Stimulated activated CD8-positive, alpha-beta memory T cell treated with anti-CD3 and anti-CD28 coated beads, Interleukin-2, amount 100 ng/mL, for 48 hours (primary cell): Measurements from ENCODE around the gene NAXD.
"Not testable (repeated sequence)": the region's sequence is repeated elsewhere in the genome, so short reads cannot be mapped to it uniquely, and the experiment has no call there.

Experiments
- DNase-seq, 2 donors: peaks; one replicate each; pipeline ENCODE4 v3.0.0-alpha.2; 2020; ENCODE audit warnings: low read depth in 2 of 2

Gene NAXD

DNA sequence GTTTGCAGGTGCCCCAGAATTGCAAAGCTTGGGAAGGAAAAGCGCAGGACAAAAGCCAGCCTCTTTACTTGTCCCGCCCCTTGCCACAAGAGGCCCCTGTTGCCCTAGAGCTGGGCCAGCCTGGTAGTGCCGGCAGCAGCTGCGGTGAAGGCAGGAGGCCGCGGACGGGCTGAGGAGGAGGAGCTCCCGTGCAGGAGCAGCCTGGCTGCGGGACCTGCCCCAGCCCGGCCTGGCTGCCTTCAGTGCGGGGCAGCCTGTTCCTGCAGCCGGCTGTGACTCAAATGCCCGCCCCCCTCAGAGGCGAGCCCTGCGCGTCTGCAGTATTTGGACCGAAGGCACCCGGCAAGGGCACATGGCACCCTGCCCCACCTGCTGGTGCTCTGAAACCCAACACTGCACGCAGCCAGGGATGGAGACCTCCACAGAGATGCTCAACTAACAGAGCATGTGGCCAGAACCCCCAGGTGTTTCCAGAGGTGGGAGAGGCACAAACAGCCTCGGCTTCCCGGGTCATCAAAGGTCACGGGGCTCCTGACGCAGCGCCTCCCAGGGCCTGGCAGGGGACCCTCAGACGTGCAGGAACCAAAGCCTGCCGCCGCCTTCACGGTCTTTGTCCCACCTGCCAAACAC, 29.7 kb downstream of the NAXD start:
- peak in 1 of 2 donors; percentile 26 for DNase-seq

DNA sequence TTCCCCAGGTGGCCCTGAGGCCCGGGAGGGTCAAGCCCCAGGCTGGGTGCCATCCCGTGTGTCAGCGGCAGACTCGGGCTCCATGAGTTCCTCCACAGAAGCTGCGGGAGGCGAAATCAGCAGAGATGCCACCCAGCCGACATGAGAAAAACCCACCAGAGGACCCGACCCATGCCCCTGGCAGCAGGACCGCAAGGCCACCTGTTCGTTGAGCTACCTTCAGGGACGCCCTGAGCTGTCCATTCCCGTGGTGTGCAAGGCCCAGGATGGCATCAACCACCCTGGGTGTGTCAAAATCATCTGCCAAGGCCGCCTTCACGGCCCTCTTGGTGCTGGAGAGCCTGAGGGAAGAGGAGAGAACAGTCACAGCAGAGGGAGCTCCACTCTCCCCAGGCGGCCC, 30.4 kb downstream of the NAXD start:
- DNase-seq: no peak

DNA sequence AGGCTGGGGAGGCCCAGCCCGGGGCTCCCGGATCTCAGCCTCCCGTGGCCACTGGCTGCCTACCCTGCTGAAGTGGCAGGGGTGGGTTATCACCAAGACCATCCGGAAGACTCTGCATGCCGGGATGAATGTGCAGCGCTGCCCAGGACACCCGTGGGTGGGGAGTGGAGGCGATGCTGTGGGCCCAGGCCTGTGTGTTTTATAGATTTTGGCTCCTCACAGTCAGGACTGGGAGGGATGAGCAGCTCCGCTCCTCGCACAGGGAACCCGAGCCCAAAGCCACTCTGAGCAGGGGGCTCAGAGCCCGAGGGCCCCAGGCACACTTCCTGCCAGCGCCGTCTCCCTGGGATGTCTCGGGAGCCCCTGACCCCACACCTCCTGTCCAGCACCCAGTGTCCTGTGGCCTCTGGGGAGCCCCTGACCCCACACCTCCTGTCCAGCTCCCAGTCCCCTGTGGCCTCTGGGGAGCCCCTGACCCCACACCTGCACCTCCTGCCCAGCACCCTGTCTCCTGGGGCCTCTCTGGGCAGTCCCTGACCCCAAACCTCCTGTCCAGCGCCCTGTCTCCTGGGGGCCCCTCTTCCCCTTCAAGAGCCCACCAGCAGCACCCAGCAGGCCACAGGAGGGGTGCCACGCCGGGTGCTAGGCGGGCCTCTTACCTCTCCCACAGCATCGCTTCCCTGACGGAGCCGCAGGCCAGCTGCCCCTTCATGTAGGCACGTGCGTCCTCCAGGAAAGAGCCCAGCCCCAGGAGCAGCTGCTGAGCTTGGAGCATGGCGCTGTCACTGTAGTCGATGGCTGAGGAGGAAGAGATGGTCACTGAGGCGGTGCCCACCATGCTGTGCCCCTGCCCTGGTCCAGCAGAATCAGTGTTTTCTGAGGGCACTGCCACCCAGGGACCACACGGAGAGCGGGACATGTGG, 31.4 kb downstream of the NAXD start:
- DNase-seq: no peak

DNA sequence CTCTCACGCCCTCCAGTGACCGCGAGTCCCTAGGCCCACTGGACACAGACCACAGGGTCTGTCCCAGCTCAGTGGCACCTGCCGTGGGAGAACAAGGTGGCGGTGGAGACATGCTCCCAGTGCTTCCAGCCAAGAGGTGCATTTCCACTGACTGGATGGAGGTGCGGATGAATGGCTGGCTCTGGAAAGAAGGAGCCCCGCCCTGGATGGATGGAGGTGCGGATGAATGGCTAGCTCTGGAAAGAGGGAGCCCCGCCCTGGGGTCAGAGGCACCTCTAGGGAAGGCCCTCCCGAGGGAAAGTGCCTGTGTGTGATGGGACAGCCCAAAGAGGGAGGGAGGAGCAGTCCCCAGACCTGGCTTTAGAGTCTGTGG, 32.0 kb downstream of the NAXD start:
- no peak for DNase-seq

DNA sequence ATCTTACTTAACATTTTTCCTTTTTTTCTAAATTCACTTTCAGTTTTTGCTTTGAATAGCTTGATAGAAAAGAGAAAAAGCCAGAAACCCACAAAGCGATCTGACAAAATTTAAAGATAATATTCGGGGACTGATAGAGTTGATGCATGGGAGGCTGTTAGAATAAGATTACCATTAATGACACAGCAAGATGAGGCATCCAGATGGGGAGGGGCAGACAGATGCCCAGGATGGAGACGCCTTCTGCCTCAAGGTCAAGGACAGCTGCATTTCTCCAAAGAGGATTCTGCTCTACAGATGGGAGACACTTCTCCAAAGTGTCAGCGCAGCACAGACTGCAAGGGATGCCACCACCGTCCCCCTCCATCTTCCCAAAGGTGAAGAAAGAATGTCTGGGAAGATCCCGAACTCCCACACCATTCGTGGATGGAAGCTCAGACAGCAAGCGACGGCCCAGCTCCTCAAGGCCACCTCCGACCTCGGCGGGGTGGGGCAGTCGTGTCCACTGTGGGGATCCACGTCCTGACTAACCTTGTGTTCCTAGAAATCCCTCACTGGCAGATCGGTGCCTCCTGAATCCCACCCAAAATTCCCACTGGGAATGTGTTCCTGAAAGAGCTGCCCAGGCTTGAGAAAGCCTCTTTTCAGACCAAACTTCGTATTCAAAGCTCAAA, 32.9 kb downstream of the NAXD start:
- no peak for DNase-seq

DNA sequence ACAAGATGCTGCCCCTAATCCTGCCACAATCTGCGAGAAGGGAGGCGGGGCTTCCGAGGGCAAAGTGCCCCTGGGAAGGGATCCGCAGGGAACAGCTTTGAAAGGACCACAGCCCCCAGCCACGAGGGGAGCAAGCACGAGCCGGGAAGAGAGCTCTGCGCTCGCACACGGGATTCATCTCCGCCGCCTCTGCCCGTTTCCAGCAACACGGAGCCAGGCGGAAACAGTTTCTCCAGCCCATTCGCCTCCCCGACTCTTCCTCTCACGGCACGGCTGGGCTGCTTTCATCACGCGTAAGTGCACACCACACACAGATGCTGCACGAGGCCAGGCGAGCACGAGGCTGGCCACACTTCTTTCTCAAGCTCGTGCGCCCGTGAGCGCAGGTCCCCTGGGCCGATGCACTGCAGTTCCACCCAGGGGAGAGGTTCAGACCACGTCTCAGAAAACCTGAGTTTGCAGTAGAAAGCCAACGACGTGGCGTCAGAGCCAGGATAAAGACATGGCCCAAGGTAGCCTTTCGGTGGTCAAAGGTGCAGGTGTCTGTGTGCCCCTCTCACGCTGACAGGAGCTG, 33.6 kb downstream of the NAXD start:
- DNase-seq: no peak

DNA sequence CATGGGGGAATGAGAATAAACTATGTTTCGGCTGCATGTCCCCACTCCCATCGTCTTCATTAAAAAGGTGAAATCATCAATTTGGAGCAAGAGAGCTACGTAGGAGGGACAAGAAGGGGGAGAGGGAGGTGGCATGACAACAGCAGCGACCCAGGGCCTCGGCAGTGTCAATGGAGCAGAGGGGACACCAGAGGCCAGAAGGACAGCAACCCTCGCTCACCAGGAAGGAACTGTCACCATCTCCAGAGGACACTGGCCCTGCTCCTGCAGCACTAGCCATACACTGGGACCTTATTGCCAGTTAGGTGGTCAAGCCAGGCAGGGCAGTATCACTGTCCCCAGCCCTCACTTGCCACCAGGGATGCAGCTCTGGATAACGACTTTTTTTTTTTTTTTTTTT, 34.2 kb downstream of the NAXD start:
- no peak for DNase-seq

DNA sequence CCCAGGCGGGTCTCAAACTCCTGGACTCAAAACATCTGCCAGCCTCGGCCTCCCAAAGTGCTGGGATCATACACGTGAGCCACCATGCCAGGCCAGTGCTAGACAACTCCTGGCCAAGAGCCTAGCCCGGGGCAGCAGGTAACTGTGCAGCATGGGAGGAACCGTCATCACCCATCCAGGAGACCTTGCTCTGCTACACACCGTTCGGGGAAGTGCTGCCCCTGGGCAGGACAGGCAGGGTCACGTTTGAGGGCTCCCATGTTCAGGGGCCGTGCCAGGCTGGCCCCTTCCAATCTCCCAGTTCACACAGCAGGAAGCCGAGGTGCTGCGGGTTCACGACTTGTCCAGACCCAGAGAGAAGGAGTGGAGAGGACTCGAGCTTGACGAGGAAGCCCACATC, 35.1 kb downstream of the NAXD start:
- DNase-seq: no peak

DNA sequence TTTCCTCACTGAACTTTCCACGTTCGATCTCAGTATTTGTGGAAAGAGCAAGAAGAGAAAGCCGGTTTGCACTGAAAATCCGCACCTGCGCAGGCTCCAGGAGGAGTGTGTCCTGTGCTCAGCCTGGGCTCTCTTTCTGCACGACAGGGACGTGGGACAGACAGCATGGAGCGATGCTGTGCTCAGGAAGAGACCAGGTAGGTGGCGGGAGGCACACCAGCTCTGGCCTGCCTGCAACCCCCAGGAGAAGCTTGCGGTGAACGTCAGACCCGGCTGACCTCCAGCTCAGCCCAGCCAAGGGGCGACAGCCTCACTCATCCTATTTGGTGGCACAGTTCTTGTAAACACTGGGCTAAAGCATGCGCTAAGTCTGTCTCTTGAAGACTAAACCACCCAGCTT, 35.9 kb downstream of the NAXD start:
- no peak for DNase-seq

DNA sequence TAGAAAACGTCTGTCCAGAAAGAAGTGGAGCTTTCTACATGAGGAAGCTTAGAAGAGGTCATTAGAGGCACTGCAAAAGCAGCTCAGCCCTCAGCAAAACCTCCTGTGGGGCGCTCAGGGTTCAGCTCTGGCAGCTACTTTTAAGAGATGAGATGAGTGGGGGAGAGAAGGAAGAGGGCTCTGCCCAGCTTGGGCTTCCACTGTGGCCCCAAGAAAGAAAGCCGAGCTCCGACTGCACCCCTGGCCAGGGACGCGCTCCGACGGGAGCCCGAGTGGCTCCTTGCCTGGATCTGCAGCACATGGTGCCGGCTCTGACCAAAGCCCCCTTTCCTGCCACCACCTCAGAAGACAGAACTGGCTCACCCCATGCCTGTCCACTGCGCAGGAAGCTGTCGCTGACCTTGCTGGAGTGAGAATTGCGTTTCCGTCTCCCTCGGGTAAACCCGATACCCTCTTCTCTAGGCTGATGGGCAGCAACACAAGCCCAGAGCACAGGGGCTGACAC, 36.4 kb downstream of the NAXD start:
- DNase-seq: no peak

DNA sequence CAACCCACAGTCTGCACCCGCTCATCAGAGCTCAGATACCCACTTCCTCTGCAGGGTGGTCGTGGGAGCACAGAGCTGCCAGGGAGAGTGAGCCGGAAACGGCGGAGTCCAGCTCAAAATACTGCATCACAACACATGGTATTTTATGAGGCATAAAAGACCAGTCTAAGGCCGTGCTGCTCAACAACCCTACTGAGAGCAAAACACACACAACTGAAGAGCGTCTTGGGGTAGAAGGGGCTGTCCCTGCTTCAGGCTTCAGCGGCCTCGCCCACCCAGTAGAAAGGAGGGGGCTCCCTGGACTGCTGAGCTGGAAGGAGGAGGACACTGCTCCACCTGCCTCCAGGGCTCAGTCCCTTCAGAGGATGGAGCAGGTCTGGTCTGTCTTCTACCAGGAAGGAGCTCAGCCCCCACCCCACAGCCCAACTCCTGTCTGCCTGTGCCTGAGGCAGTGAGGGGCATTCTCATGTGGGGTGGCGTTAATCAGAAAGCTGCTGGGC, 36.9 kb downstream of the NAXD start:
- DNase-seq: no peak

DNA sequence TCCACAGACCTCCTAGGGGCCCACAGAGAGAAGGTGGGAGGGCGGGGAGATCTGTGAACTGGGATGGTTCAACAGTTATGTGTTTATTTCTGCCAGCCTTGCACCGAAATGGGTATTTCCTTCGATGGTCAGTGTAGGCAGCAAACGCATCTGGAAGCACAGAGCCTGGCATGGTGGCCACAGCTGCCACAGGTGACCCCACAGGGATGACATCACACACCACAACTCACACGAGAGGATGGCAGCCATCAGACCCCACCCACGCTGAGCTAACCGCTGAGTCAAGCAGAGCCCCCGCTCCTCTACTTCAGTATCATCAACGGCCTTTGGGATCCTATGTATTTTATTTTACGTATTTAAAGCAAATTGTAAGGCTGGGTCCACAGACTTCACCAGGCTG, 37.4 kb downstream of the NAXD start:
- no peak for DNase-seq

DNA sequence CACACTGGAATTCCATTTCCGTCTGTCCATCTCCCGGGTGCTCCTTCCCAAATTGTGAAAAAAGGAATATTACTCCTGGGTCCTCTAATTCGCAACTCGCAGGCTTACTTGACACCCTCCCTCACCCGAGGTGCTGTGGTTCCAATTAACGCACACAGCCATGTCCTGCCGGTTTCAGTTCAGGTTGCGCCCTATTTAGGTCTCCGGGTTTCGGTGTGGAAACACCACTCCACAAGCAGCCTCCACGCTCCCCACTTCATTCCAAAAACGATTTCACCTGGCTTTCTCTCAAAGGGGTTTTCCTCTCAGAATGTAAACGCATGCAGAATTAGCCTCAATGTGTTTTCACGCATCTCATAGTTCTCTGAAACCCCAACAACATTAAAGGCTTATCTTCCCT, 37.9 kb downstream of the NAXD start:
- no peak for DNase-seq

DNA sequence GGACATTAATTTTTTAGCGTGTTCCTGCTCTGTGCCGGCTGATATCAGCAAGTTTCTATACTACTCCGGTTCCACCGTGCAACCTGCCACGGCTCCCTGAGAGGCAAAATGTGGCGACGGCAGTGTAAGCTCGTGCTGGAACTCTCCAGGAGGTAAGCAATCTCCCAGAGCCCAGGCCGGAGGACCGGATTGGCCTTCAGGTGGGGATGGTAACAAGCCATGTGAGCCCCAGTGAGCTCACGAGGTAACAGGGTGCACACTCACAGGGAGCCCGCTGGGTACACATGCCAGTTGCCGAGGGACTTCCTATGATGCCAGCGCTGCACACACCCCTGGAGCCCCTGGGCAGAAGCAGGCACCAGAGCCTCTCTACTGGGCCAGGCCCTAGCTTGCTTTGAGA, 38.5 kb downstream of the NAXD start:
- no peak for DNase-seq

DNA sequence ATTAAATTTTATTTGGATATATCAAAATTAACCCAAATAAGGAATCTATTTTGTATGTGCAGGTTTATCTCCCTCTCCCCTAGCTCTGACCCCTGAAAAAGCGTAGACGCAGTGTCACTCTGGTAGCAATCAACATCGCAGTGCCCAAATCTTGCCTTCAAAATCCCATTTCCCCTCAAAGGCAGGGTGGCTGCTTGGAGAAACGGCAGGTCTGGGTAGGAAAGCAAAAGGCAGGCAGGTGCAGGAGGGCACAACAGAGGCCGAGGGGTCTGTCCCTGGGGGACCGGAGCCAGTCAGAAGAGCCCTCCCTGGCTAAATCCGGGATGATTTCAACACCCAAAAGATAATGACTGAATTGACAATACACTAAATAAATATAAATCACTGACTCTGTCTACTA, 41.9 kb downstream of the NAXD start:
- DNase-seq: no peak

DNA sequence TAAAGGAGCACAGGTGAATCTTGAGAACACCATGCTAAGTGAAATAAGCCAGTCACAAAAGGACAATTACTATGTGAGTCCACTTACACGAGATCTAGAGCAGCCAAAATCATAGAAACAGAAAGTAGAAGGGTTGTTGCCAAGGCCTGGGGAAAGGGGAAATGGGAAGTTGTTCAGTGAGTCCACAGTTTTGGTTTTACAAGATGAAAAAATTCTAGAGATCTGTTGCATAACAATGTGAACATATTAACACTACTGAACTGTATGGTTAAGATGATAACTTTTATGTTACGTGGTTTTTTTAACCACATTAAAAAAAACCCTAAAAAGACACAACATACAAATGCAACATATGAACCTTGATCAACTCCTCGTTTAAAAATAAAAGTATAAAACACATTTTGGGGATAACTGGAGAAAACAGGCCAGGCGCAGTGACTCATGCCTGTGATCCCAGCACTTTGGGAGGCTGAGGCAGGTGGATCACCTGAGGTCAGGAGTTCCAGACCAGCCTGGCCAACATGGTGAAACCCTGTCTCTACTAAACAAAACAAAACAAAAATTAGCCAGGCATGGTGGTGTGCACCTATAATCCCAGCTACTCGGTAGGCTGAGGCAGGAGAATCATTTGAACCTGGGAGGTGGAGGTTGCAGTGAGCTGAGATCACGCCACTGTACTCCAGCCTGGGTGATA, 43.0 kb downstream of the NAXD start:
- DNase-seq: not testable (repeated sequence)

DNA sequence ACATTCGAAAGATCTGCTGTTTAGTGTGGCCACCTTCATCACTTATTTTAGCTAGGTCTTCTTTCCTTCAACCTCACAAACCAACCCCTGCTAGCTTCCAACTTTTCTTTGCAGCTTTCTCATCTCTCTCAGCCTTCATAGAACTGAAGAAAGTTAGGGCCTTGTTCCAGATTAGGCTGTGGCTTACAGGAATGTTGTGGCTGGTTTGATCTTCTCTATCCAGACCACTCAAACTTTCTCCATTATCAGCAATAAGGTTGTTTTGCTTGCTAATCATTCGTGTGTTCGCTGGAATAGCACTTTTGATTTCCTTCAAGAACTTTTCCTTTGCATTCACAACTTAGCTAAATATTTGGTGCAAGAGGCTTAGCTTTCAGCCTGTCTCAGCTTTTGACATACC, 45.9 kb downstream of the NAXD start:
- no peak for DNase-seq

DNA sequence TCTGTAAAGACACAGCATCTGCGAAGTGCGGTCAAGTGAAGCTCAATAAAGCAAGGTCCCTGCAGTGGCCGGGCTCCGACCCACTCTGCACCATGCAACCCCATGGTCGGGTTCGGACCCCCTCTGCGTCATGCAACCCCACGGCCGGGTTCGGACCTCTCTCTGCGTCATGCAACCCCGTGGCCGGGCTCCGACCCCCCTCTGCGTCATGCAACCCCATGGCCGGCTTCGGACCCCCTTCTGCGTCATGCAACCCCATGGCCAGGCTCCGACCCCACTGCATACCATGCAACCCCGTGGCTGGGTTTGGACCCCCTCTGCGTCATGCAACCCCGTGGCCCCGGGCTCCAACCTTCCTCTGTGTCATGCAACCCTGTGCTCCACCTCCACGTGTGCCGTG, 46.7 kb downstream of the NAXD start:
- DNase-seq: no peak

DNA sequence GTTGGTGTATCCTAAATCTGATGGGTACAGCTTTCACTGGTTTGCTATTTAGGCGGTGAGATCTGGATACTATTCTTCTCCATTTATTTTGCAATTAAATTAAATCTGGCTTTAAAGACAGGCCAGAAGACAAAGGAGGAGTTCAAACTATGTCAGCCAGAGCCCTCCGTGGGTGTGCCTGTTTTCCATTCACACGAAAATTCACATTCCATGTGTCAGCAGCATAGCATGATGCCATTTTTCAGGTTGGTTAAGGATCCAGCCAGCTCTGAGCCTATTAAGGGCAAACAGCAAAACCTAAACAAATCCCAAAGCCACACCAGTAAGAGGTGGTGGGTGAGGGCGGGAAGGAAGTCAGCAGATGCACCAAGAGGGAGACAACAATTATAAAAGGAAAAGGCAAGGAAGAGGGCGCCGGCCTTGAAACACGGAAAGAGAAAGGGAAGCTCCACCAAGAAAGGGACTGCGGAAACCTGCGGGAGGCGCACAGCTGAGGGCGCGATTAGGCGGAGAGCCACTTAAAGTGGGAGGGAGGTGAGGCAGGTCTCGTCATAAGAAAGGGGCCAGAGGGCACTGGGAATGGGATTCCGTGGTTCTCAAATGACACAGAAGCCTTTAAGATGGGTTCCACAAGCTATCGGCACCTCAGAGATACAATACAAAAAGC, 47.6 kb downstream of the NAXD start:
- no peak for DNase-seq

DNA sequence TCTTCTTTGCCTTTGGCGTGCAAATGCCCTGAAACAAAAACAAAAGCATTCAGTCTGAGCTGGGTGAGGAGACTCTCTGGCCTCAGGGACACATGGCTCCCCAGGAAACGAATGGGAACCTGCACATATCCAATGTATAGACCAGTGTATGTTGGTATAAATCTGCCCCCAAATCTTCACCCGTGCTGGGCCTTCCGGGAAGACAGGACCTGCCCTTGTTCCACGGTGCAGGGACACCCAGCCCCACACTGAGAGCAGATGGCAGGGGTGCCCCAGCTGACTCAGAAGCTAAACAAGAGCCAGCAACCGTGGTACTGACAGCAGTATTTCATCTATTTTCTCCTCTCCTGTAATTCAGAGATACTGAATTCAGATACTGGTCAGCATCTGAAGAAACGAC, 48.1 kb downstream of the NAXD start:
- no peak for DNase-seq

DNA sequence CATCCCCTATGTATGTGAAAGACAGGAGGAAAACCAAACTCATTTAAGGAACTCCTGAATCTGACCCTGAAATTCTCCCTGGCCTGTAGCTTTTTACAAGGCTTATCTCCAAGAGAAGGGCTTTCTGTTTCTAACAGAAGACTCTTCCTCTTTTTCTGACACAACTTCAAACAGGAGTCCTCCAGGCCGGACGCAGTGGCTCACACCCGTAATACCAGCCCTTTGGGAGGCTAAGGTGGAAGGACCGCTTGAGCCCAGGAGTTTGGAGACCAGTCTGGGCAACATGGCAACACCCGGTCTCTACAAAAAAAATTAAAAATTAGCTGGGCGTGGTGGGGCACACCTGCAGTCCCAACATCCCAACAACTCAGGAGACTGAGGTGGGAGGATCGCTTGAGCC, 48.7 kb downstream of the NAXD start:
- no peak for DNase-seq
